Lung (tissue), 12 donors: Measurements from ENCODE around the gene SDK1. TPM values are rescaled to one million over a fixed set of nuclear protein-coding genes. Genes with fewer than 3 reads are reported as not detected.

Experiments
- ATAC-seq: fragments of 200-7000 bp; cut with Tn5 transposase; one replicate; pipeline ENCODE4 v1.9.1; 2020; ENCODE audit warnings: moderate number of reproducible peaks; ENCODE audit not compliant: insufficient read depth, low FRiP score
- DNase-seq, 3 donors: peaks; one replicate each; pipeline ENCODE4 v3.0.0-alpha.2; 2013 to 2017
- H3K27ac ChIP-seq, 2 donors: one replicate each; pipeline ENCODE4 v1.5.1; 2013; ENCODE audit warnings: mild to moderate bottlenecking in 2 of 2, moderate library complexity in 2 of 2, control low read depth in 1 of 2, inconsistent platforms in 1 of 2, low read depth in 1 of 2, low read length in 1 of 2
- H3K27me3 ChIP-seq, 3 donors: one replicate each; pipeline ENCODE4 v1.5.1; 2013; ENCODE audit warnings: low read length in 2 of 3; ENCODE audit not compliant: control insufficient read depth in 3 of 3, insufficient read depth in 3 of 3
- H3K36me3 ChIP-seq, 4 donors: one replicate each; pipeline ENCODE4 v1.5.1; 2013; ENCODE audit warnings: low read length in 4 of 4, mild to moderate bottlenecking in 1 of 4, moderate library complexity in 1 of 4; ENCODE audit not compliant: control insufficient read depth in 4 of 4, insufficient read depth in 4 of 4
- H3K4me1 ChIP-seq, 5 donors: one replicate each; pipeline ENCODE4 v1.5.1; 2013; ENCODE audit warnings: low read length in 5 of 5, mild to moderate bottlenecking in 2 of 5, moderate library complexity in 1 of 5; ENCODE audit not compliant: control insufficient read depth in 5 of 5, insufficient read depth in 5 of 5
- H3K4me3 ChIP-seq: one replicate; pipeline ENCODE4 v1.5.1; 2013; ENCODE audit warnings: mild to moderate bottlenecking, control low read depth, moderate library complexity
- H3K9ac ChIP-seq, 2 donors: one replicate each; pipeline ENCODE4 v1.5.1; 2013; ENCODE audit warnings: low read length in 2 of 2, control low read depth in 1 of 2; ENCODE audit not compliant: insufficient read depth in 1 of 2
- H3K9me3 ChIP-seq, 4 donors: one replicate each; pipeline ENCODE4 v1.5.1; 2013; ENCODE audit warnings: low read length in 3 of 4, mild to moderate bottlenecking in 1 of 4, moderate library complexity in 1 of 4; ENCODE audit not compliant: control insufficient read depth in 4 of 4, insufficient read depth in 3 of 4
- CTCF ChIP-seq: IDR thresholded peaks from 2 replicates; pipeline ENCODE4 v1.5.1; 2012; ENCODE audit warnings: mild to moderate bottlenecking; ENCODE audit errors: control extremely low read depth, extremely low read depth
- WGBS, 2 donors: extraction: QIAGEN DNeasy Blood & Tissue Kit; methylation state at CpG; one replicate each; pipeline ENCODE4 v1.1.7; 2013; 5-methylcytosine and 5-hydroxymethylcytosine counted together
- polyA plus RNA-seq, 2 donors: library from polyadenylated mRNA; stranded (reverse); fragments of 200-250 nt; gene quantifications; one replicate each; pipeline ENCODE4 v1.2.1, GENCODE V29; 2013
- total RNA-seq, 2 donors: library from RNA; depleted of rRNA in 1 of 2; stranded (reverse); fragments of >200 nt in 1 of 2; gene quantifications; one replicate each; pipeline ENCODE4 v1.2.1, GENCODE V29; 2014 to 2021
- donor health status: control.
- donor health status: control.
- donor health status: Bipolar disorder and iron deficiency.
- donor health status: healthy.
- donor health status: DM: yes; HTN: yes; CAD: no.

The SDK1 gene
- total and polyA plus RNA-seq, 4 donors: 3.7 to 30.1 (median 12.7) TPM

- TF ChIP-seq CTCF: no peak
- no peak overlapping the region for H3K4me3 ChIP-seq
- WGBS, 2 donors: 93 to 95% methylated on average over 19 of the region's 19 CpGs
- no peaks in the 10 kb centered on the region for H3K9me3 ChIP-seq
- peaks cover 0 to 3% (median 0%) of the 10 kb centered on the region in 4 donors for H3K36me3 ChIP-seq
- H3K27ac ChIP-seq: no peak overlapping the region
- H3K4me1 ChIP-seq: peaks cover 0 to 12% (median 1%) of the 10 kb centered on the region in 5 donors
- no peak overlapping the region for H3K9ac ChIP-seq
- ATAC-seq: no peak
- H3K27me3 ChIP-seq: no peaks in the 10 kb centered on the region
- no peak for DNase-seq
Measured at GRCh38 chr7:4191046-4191445, 890.0 kb downstream of the SDK1 start.

GRCh38 chr7:4191525-4191924 is 890.5 kb downstream of the SDK1 start:
- Histone ChIP-seq H3K4me1 (peaks cover 0 to 8% (median 0%) of the 10 kb centered on the region in 5 donors), H3K36me3 (peaks cover 0 to 3% (median 0%) of the 10 kb centered on the region in 4 donors), H3K9me3 (no peaks in the 10 kb centered on the region), H3K27ac (no peak overlapping the region), H3K9ac (no peak overlapping the region), H3K27me3 (no peaks in the 10 kb centered on the region), H3K4me3 (no peak overlapping the region)
- no peak for TF ChIP-seq CTCF
- DNase-seq (no peak), ATAC-seq (no peak)
- 96% methylated on average over 14 of the region's 14 CpGs for WGBS, 2 donors

GRCh38 chr7:4195660-4196059 is 894.6 kb downstream of the SDK1 start:
- DNase-seq: no peak
- WGBS, 2 donors: 90 to 92% methylated on average over 7 of the region's 7 CpGs
- Histone ChIP-seq H3K27ac (no peak overlapping the region), H3K36me3 (peaks cover 0 to 4% (median 1%) of the 10 kb centered on the region in 4 donors), H3K9ac (no peak overlapping the region), H3K4me3 (no peak overlapping the region), H3K9me3 (peaks cover 0 to 5% (median 2%) of the 10 kb centered on the region in 4 donors), H3K27me3 (no peaks in the 10 kb centered on the region), H3K4me1 (peaks cover 0 to 7% (median 0%) of the 10 kb centered on the region in 5 donors)
- no peak for ATAC-seq
- TF ChIP-seq CTCF: no peak

- ATAC-seq (no peak), DNase-seq (no peak)
Measured at GRCh38 chr7:4196121-4196819, 895.2 kb downstream of the SDK1 start.

More at GRCh38 chr7:4196121-4196819, 895.2 kb downstream of the SDK1 start:
- peaks cover 0 to 5% (median 2%) of the 10 kb centered on the region in 4 donors for H3K9me3 ChIP-seq
- H3K9ac ChIP-seq: no peak overlapping the region
- no peak for TF ChIP-seq CTCF
- peaks cover 0 to 7% (median 0%) of the 10 kb centered on the region in 5 donors for H3K4me1 ChIP-seq
- H3K27me3 ChIP-seq: no peaks in the 10 kb centered on the region
- WGBS, 2 donors: 84 to 86% methylated on average over 15 of the region's 15 CpGs
- no peak overlapping the region for H3K4me3 ChIP-seq
- H3K36me3 ChIP-seq: peaks cover 0 to 4% (median 1%) of the 10 kb centered on the region in 4 donors
- no peak overlapping the region for H3K27ac ChIP-seq
